Epithelial cell of esophagus (primary cell): ENCODE results near the gene EPHA8.

ENCODE experiments used
- DNase-seq: peaks from one replicate; pipeline ENCODE4 v3.0.0; 2010; ENCODE audit warnings: low read depth
- H3K4me3 ChIP-seq: 2 replicates; pipeline ENCODE4 v1.5.1; 2011; ENCODE audit warnings: mild to moderate bottlenecking, low read length, control low read depth
- CTCF ChIP-seq: IDR thresholded peaks from 2 replicates; pipeline ENCODE4 v1.5.1; 2011; ENCODE audit warnings: low read depth, mild to moderate bottlenecking, low read length, control low read depth, inconsistent platforms; ENCODE audit not compliant: insufficient read depth; ENCODE audit errors: missing control alignments

Gene EPHA8

GRCh38 chr1:22566161-22566560, 2.9 kb downstream of the EPHA8 start:
- no peak for DNase-seq
- TF ChIP-seq CTCF = no peak
- no peak overlapping the region for H3K4me3 ChIP-seq

DNA sequence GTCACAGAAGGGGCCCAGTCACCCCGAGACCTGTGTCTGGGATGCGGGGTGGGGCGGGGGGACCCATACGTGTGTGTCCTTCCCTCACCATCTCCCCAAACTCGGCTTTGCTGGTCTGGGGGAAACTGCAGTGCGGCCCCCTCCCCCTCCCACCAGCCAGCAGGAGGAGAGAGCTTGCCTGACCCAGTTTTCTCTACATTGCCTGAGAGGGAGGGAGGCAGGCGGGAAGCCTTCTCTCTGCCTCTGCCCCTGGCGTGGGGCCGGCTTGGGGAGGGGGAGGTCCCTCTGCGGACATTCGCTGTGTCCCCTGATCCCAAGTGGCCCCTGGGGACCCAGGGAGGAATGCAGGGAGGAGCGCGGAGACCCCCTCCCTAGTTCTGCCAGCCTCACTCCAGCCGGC, 3.9 kb downstream of the EPHA8 start:
- H3K4me3 ChIP-seq = no peak overlapping the region
- TF ChIP-seq CTCF = no peak
- no peak for DNase-seq

DNA sequence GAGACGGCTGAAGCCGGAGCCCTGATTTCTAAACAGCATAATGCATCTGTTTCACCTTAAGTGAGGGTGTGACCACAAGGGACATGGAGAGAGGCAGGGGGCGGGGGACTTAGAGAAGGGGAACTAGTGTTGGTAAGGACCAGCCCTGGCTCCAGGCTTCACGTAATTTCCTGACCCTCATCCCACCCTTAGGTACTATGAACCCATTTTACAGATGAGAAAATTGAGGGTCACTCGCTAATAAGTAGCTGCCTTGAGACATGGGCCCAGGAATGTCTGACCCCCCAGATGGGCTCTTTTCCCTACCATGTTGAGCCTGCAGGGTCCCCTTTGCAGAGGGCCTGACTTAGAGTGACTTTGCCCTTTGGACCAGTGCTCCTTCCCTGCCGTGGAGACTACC, 4.7 kb downstream of the EPHA8 start:
- TF ChIP-seq CTCF = no peak
- DNase-seq = no peak
- H3K4me3 ChIP-seq = no peak overlapping the region

GRCh38 chr1:22569269-22569668, 6.0 kb downstream of the EPHA8 start:
- H3K4me3 ChIP-seq = no peak overlapping the region
- no peak for DNase-seq
- TF ChIP-seq CTCF = no peak

- DNase-seq = no peak
- TF ChIP-seq CTCF = no peak
- H3K4me3 ChIP-seq = no peak overlapping the region
Measured at GRCh38 chr1:22570140-22570909, 7.0 kb downstream of the EPHA8 start.

GRCh38 chr1:22572818-22573217, 9.5 kb downstream of the EPHA8 start:
- DNase-seq = no peak
- TF ChIP-seq CTCF = no peak
- no peak overlapping the region for H3K4me3 ChIP-seq

DNA sequence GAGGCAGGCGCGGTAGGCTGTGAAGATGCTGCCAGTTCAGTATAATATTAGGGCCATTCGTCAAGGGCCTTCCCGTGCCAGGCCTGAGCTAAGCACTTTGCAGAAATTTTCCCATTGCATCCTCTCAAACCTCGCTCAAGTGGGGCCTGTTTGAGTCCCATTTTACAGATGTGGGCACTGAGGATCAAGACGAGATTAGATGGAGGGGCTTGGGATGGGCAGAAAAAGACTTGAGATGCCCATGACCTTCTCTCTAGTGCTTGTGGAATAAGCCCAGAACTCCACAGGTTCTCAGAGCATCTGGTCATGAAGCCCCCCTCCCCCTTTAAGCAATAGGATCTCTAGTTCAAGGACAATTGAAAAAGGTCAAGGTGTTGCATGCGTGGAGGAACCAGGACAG, 9.9 kb downstream of the EPHA8 start:
- DNase-seq = no peak
- H3K4me3 ChIP-seq = no peak overlapping the region
- no peak for TF ChIP-seq CTCF
